H1 (cell line): ENCODE data around the gene HOXC5. TPM values are rescaled to one million over a fixed set of nuclear protein-coding genes. Genes with fewer than 3 reads are reported as not detected.
A peak's percentile ranks its signal among the peaks of the same experiment; 100 is the strongest.

Experiments
- CTCF ChIA-PET: fragments of 300-600 bp; sonication (Branson Sonifier 250); formaldehyde crosslinking; loops from one replicate; lab custom pipeline; 2021; ENCODE audit not compliant: partially characterized antibody; lab: Charles Lee
- POLR2A ChIA-PET: fragments of 300-600 bp; sonication (Branson Sonifier 250); formaldehyde crosslinking; loops from one replicate; lab custom pipeline; 2021; ENCODE audit warnings: inconsistent platforms; ENCODE audit not compliant: partially characterized antibody; lab: Charles Lee
- DNase-seq, 2 experiments: peaks; one replicate each; pipeline versions ENCODE4 v3.0.0 to v3.0.0-alpha.2; 2010 to 2022; ENCODE audit warnings: low spot score in 2 of 2, low read depth in 1 of 2, mixed read lengths in 1 of 2
- FAIRE-seq: peaks from 2 replicates; lab custom pipeline; 2011; peaks lifted over from hg19 to GRCh38; lab: Jason Lieb, UNC
- H2AFZ ChIP-seq: 2 replicates; pipeline ENCODE4 v1.8.1; 2012; ENCODE audit warnings: low read length, inconsistent platforms
- H2AK5ac ChIP-seq: 2 replicates; pipeline ENCODE4 v1.6.1; 2013; ENCODE audit warnings: low read depth, low read length
- H2BK120ac ChIP-seq: replicated peaks from 2 replicates; pipeline ENCODE3; 2013; ENCODE audit warnings: low read depth, low read length, inconsistent platforms
- H2BK12ac ChIP-seq: 2 replicates; pipeline ENCODE4 v1.6.1; 2013; ENCODE audit warnings: low read depth, low read length
- H2BK15ac ChIP-seq: 2 replicates; pipeline ENCODE4 v1.6.1; 2013; ENCODE audit warnings: low read length
- H2BK20ac ChIP-seq: 2 replicates; pipeline ENCODE4 v1.6.1; 2013; ENCODE audit warnings: low read length
- H2BK5ac ChIP-seq: 2 replicates; pipeline ENCODE4 v1.6.1; 2013; ENCODE audit warnings: low read depth, low read length
- H3K14ac ChIP-seq: 2 replicates; pipeline ENCODE4 v1.6.1; 2013; ENCODE audit warnings: inconsistent platforms; ENCODE audit not compliant: insufficient read length
- H3K18ac ChIP-seq: 2 replicates; pipeline ENCODE4 v1.6.1; 2013; ENCODE audit warnings: low read length; ENCODE audit errors: extremely low read depth
- H3K23ac ChIP-seq: 2 replicates; pipeline ENCODE4 v1.6.1; 2013; ENCODE audit warnings: inconsistent platforms; ENCODE audit not compliant: insufficient read length
- H3K23me2 ChIP-seq: 2 replicates; pipeline ENCODE4 v1.6.1; 2013; ENCODE audit warnings: low read depth, low read length
- H3K27ac ChIP-seq: 2 replicates; pipeline ENCODE4 v1.6.1; 2011; ENCODE audit warnings: low read depth, low read length, inconsistent platforms
- H3K27me3 ChIP-seq, 4 experiments: replicated peaks in 1 of 4; 1 replicate in 1 of 4; 2 replicates in 3 of 4; pipeline versions ENCODE4 v1.6.1 to v1.8.1; 2011 to 2013; ENCODE audit warnings: low read length in 3 of 4, mild to moderate bottlenecking in 3 of 4, inconsistent platforms in 2 of 4, mixed read lengths in 2 of 4, moderate library complexity in 1 of 4; ENCODE audit not compliant: control insufficient read depth in 3 of 4, insufficient read depth in 3 of 4; ENCODE audit errors: extremely low read depth in 1 of 4
- H3K36me3 ChIP-seq, 4 experiments: 2 replicates each; pipeline versions ENCODE4 v1.6.1 to v1.8.1; 2011 to 2013; ENCODE audit warnings: mild to moderate bottlenecking in 4 of 4, low read length in 3 of 4, moderate library complexity in 2 of 4, control low read depth in 1 of 4, inconsistent platforms in 1 of 4; ENCODE audit not compliant: insufficient read depth in 4 of 4, control insufficient read depth in 2 of 4
- H3K4ac ChIP-seq: replicated peaks from 2 replicates; pipeline ENCODE3; 2013; ENCODE audit warnings: low read length, low read depth, mixed read lengths, inconsistent platforms; ENCODE audit not compliant: insufficient read length
- H3K4me1 ChIP-seq, 4 experiments: replicated peaks in 1 of 4; 1 replicate in 1 of 4; 2 replicates in 3 of 4; pipeline versions ENCODE4 v1.6.1 to v1.8.1; 2011 to 2013; ENCODE audit warnings: low read length in 3 of 4, inconsistent platforms in 2 of 4, mixed read lengths in 1 of 4; ENCODE audit not compliant: insufficient read depth in 4 of 4, control insufficient read depth in 3 of 4
- H3K4me2 ChIP-seq, 2 experiments: 2 replicates each; pipeline versions ENCODE4 v1.6.1 to v1.8.1; 2011 to 2013; ENCODE audit warnings: low read depth in 2 of 2, low read length in 2 of 2, control low read depth in 1 of 2, inconsistent platforms in 1 of 2, mild to moderate bottlenecking in 1 of 2; ENCODE audit not compliant: insufficient read depth in 1 of 2
- H3K4me3 ChIP-seq, 4 experiments: fragments of 200-600, 300-600 bp in 1 of 4; sonication (generic), shearing (Covaris generic), sonication (Bioruptor Twin) in 1 of 4; 2 replicates each; pipeline versions ENCODE4 v1.5.1 to v1.8.1; 2011 to 2016; ENCODE audit warnings: low read length in 4 of 4, low read depth in 3 of 4, control low read depth in 2 of 4, inconsistent platforms in 2 of 4, mild to moderate bottlenecking in 2 of 4, mixed read lengths in 1 of 4, moderate library complexity in 1 of 4; ENCODE audit not compliant: insufficient read depth in 2 of 4; ENCODE audit errors: extremely low read depth in 1 of 4
- H3K56ac ChIP-seq: replicated peaks from 2 replicates; pipeline ENCODE3; 2013; ENCODE audit warnings: low read depth, mild to moderate bottlenecking, mixed read lengths, low read length, inconsistent platforms; ENCODE audit not compliant: insufficient read length
- H3K79me1 ChIP-seq: 2 replicates; pipeline ENCODE4 v1.6.1; 2013; ENCODE audit warnings: low read depth, low read length, control low read depth
- H3K79me2 ChIP-seq, 2 experiments: 2 replicates each; pipeline versions ENCODE4 v1.6.1 to v1.8.1; 2012 to 2013; ENCODE audit warnings: low read length in 2 of 2, mild to moderate bottlenecking in 2 of 2, inconsistent platforms in 1 of 2; ENCODE audit not compliant: insufficient read depth in 2 of 2, control insufficient read depth in 1 of 2
- H3K9ac ChIP-seq, 4 experiments: replicated peaks in 1 of 4; 1 replicate in 1 of 4; 2 replicates in 3 of 4; pipeline versions ENCODE4 v1.6.1 to v1.8.1; 2011 to 2013; ENCODE audit warnings: low read depth in 3 of 4, low read length in 3 of 4, control low read depth in 2 of 4, mild to moderate bottlenecking in 2 of 4, moderate library complexity in 2 of 4, inconsistent platforms in 1 of 4; ENCODE audit errors: extremely low read depth in 1 of 4
- H3K9me3 ChIP-seq, 2 experiments: 2 replicates each; pipeline versions ENCODE4 v1.6.1 to v1.8.1; 2012 to 2013; ENCODE audit warnings: mild to moderate bottlenecking in 2 of 2, moderate library complexity in 2 of 2, control low read depth in 1 of 2, inconsistent platforms in 1 of 2, low read depth in 1 of 2, low read length in 1 of 2, mixed read lengths in 1 of 2; ENCODE audit not compliant: insufficient read depth in 2 of 2
- H4K20me1 ChIP-seq, 2 experiments: replicated peaks in 1 of 2; 2 replicates each; pipeline versions ENCODE3 to v1.8.1; 2011 to 2013; ENCODE audit warnings: inconsistent platforms in 2 of 2, low read length in 2 of 2, mild to moderate bottlenecking in 1 of 2; ENCODE audit not compliant: insufficient read depth in 2 of 2, control insufficient read depth in 1 of 2
- H4K5ac ChIP-seq: 2 replicates; pipeline ENCODE4 v1.6.1; 2013; ENCODE audit warnings: low read length, low read depth, mixed read lengths, inconsistent platforms; ENCODE audit not compliant: insufficient read length
- H4K8ac ChIP-seq: 2 replicates; pipeline ENCODE4 v1.8.0; 2013; ENCODE audit warnings: mild to moderate bottlenecking, moderate library complexity, low read length, inconsistent platforms; ENCODE audit not compliant: insufficient read depth; ENCODE audit errors: extremely low read depth
- H4K91ac ChIP-seq: replicated peaks from 2 replicates; pipeline ENCODE3; 2013; ENCODE audit warnings: low read length, mixed read lengths, inconsistent platforms; ENCODE audit not compliant: insufficient read length
- CBX8 ChIP-seq: fragments of 300-800, 300-1000 bp; sonication (generic); IDR thresholded peaks from 2 replicates; pipeline ENCODE4 v1.7.1; 2016; ENCODE audit warnings: low read depth, low read length, borderline replicate concordance
- CREB1 ChIP-seq: IDR thresholded peaks from 2 replicates; pipeline ENCODE4 v1.6.1; 2012; ENCODE audit warnings: inconsistent platforms
- EP300 ChIP-seq, 2 experiments: IDR thresholded peaks; 1 replicate in 1 of 2; 2 replicates in 1 of 2; pipeline ENCODE4 v1.6.1; 2011 to 2012; ENCODE audit warnings: low read depth in 2 of 2, low read length in 2 of 2, mild to moderate bottlenecking in 2 of 2, borderline replicate concordance in 1 of 2, inconsistent platforms in 1 of 2, moderate library complexity in 1 of 2
- HDAC2 ChIP-seq, 2 experiments: fragments of 300-600 bp in 1 of 2; sonication (generic) in 1 of 2; IDR thresholded peaks; 2 replicates each; pipeline ENCODE4 v1.6.1; 2011 to 2012; ENCODE audit warnings: low read depth in 2 of 2, low read length in 2 of 2, mild to moderate bottlenecking in 2 of 2, moderate library complexity in 2 of 2, borderline replicate concordance in 1 of 2, inconsistent platforms in 1 of 2
- NANOG ChIP-seq: IDR thresholded peaks from 2 replicates; pipeline ENCODE4 v1.6.1; 2011; ENCODE audit warnings: low read length, low read depth, mild to moderate bottlenecking, inconsistent platforms; ENCODE audit not compliant: insufficient read depth, poor library complexity, severe bottlenecking
- SIX5 ChIP-seq: IDR thresholded peaks from 2 replicates; pipeline ENCODE4 v1.6.1; 2011; ENCODE audit warnings: mild to moderate bottlenecking, low read depth, low read length
- SP1 ChIP-seq: IDR thresholded peaks from 2 replicates; pipeline ENCODE4 v1.6.1; 2011; ENCODE audit warnings: low read depth, low read length
- SUZ12 ChIP-seq: fragments of 200-600 bp; sonication (generic); IDR thresholded peaks from 2 replicates; pipeline ENCODE4 v1.6.1; 2012; ENCODE audit warnings: mild to moderate bottlenecking, inconsistent platforms, low read length, moderate library complexity, mixed read lengths
- TAF7 ChIP-seq: optimal IDR thresholded peaks from 2 replicates; pipeline ENCODE3; 2011; ENCODE audit warnings: low read depth, mild to moderate bottlenecking, inconsistent platforms, low read length, moderate library complexity, borderline replicate concordance
- TCF12 ChIP-seq: IDR thresholded peaks from 2 replicates; pipeline ENCODE4 v1.6.1; 2011; ENCODE audit warnings: low read depth, mild to moderate bottlenecking, low read length
- TEAD4 ChIP-seq: IDR thresholded peaks from 2 replicates; pipeline ENCODE4 v1.6.1; 2012; ENCODE audit warnings: low read depth, low read length, inconsistent platforms, mixed read lengths
- USF2 ChIP-seq: IDR thresholded peaks from 2 replicates; pipeline ENCODE4 v1.6.1; 2011; ENCODE audit warnings: low read length, improper control_type of control experiment
- ZNF274 ChIP-seq: IDR thresholded peaks from 2 replicates; pipeline ENCODE4 v1.7.0; 2012; ENCODE audit warnings: low read length, borderline replicate concordance; ENCODE audit errors: extremely low read depth
- polyA plus RNA-seq, 7 experiments: library from polyadenylated mRNA; depleted of rRNA in 3 of 7; stranded (reverse) in 5 of 7; unstranded in 2 of 7; fragments of >200 nt in 5 of 7; fragments of 200-250 nt in 2 of 7; gene quantifications; 1 replicate in 5 of 7; 2 replicates in 1 of 7; 4 replicates in 1 of 7; pipeline versions ENCODE4 v1.2.1 to v1.2.3, GENCODE V29; 2011 to 2013; ENCODE audit warnings: missing spikeins in 2 of 7, mixed read lengths in 2 of 7
- total RNA-seq: library from RNA; stranded (reverse); fragmentation: NEBNext Ultra II Directional; extraction: Animal tissue kit (Norgen Biotek cat#: 25700); gene quantifications from 2 replicates; pipeline ENCODE4 v1.2.1, GENCODE V29; 2021

HOXC5 gene
- total and polyA plus RNA-seq, 2 of the 8 experiments (the other 6 are each of a cell fraction or from before 2014, with no cell fraction given) = not detected

GRCh38 chr12:54075974-54076373 lies 43.1 kb downstream of the HOXC5 start:
- H3K14ac ChIP-seq = no peak overlapping the region
- no peak overlapping the region for H2BK20ac ChIP-seq
- CTCF ChIA-PET = interaction anchor here (0.8 to 1.6 kb wide), 7 partner anchors 15 to 132 kb away, joined by 3 to 6 read pairs (median 3); no protein-coding TSS in a partner anchor
- H3K79me2 ChIP-seq = no peaks in the 10 kb centered on the region
- FAIRE-seq (peak; percentile 73), DNase-seq (peak; percentile 48 to 56)
- H2AK5ac ChIP-seq = no peak overlapping the region
- H3K27ac ChIP-seq = no peak overlapping the region
- no peak overlapping the region for H3K9ac ChIP-seq
- H2BK12ac ChIP-seq = no peak overlapping the region; the same call in 1 of the 2 replicates
- no peak overlapping the region for H2BK15ac ChIP-seq
- no peak overlapping the region for H2BK120ac ChIP-seq
- no peak overlapping the region for H4K91ac ChIP-seq
- H3K27me3 ChIP-seq = peaks cover 36 to 65% (median 52%) of the 10 kb centered on the region in 4 experiments
- no peak overlapping the region for H3K56ac ChIP-seq
- no peak overlapping the region for H4K8ac ChIP-seq
- H4K20me1 ChIP-seq = no peaks in the 10 kb centered on the region
- peaks cover 6 to 13% (median 8%) of the 10 kb centered on the region in 4 experiments for H3K4me1 ChIP-seq
- H3K23me2 ChIP-seq = no peaks in the 10 kb centered on the region
- no peak overlapping the region for H2BK5ac ChIP-seq
- H3K36me3 ChIP-seq = no peaks in the 10 kb centered on the region
- H3K9me3 ChIP-seq = no peaks in the 10 kb centered on the region
- H3K4me3 ChIP-seq = peak overlapping the region in 1 of 4 experiments; percentile 25; a peak in 2 of 8 replicates
- POLR2A ChIA-PET = interaction anchor here (1.8 kb wide), 1 partner anchor 46 kb away, joined by 3 read pairs; no protein-coding TSS in a partner anchor
- no peak overlapping the region for H3K4ac ChIP-seq
- no peaks in the 10 kb centered on the region for H3K79me1 ChIP-seq
- no peak overlapping the region for H3K23ac ChIP-seq
- no peak overlapping the region for H3K18ac ChIP-seq
- H3K4me2 ChIP-seq = peak overlapping the region; percentile 11 to 44; a peak in 3 of 4 replicates
- no peak overlapping the region for H2AFZ ChIP-seq
- no peak overlapping the region for H4K5ac ChIP-seq
- TF ChIP-seq SUZ12 (0 out of 2 replicates have a peak, but pooled peaks have one; percentile 29), TAF7 (no peak), CBX8 (no peak), NANOG (no peak), EP300 (IDR thresholded peaks at IDR 0.05; ENCODE audit: borderline replicate concordance in 1 of 2, low read depth in 2 of 2, low read length in 2 of 2) (0 out of 3 replicates have a peak, but pooled peaks of 1 of the 2 experiments have one; percentile 42), CREB1 (peak; percentile 23; the same call in 1 of the 2 replicates), TEAD4 (0 out of 2 replicates have a peak, but pooled peaks have one; percentile 26), TCF12 (peak; percentile 95), USF2 (no peak), SIX5 (no peak), HDAC2 (IDR thresholded peaks at IDR 0.05; ENCODE audit: borderline replicate concordance in 1 of 2, low read depth in 2 of 2, low read length in 2 of 2) (no peak), SP1 (peak; percentile 73; the same call in 1 of the 2 replicates), ZNF274 (no peak)
